ENCODE measurements around the gene INMT.

DNA sequence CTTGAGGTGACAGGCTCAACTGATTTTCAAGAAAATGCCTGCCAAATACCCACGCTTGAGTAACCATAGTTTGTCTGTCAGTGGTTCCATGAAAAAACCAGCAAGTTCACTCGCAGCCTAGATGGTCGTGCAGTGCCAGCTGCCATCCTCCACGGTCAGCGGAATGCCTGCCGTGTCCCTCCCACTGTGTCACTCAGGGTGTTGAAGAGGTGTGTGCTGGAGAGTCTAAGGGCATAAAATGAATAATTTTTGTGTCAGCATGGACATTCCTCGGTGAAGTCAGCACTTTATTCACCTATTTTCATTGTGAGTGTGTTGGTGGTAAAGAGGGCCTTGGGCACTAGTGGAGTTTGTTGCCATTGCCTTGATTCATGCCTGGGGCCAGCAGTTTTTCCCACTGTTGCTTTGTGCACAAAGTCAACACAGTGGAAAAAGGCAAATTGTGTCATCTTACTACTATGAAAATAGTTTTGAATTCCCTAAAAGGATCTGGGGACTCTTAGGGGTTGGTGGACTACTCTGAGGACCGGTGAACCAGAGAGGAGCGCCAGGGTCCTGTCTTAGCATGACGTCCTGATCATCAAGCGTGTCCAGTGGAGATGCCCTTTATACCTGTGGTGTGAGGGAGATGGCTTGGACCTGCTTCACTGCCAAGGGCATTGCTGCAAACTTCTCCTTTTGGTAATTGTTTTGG lies 36.9 kb downstream of the INMT start:
- TF ChIP-seq, protein P1, sequence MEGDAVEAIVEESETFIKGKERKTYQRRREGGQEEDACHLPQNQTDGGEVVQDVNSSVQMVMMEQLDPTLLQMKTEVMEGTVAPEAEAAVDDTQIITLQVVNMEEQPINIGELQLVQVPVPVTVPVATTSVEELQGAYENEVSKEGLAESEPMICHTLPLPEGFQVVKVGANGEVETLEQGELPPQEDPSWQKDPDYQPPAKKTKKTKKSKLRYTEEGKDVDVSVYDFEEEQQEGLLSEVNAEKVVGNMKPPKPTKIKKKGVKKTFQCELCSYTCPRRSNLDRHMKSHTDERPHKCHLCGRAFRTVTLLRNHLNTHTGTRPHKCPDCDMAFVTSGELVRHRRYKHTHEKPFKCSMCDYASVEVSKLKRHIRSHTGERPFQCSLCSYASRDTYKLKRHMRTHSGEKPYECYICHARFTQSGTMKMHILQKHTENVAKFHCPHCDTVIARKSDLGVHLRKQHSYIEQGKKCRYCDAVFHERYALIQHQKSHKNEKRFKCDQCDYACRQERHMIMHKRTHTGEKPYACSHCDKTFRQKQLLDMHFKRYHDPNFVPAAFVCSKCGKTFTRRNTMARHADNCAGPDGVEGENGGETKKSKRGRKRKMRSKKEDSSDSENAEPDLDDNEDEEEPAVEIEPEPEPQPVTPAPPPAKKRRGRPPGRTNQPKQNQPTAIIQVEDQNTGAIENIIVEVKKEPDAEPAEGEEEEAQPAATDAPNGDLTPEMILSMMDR (IDR thresholded peaks at IDR 0.05), result no peak
- TF ChIP-seq POLR2AphosphoS5 (IDR thresholded peaks at IDR 0.05), result no peak
